C4-2B (cell line): ENCODE data around the gene CLTCL1.

Experiments
- H3K27ac ChIP-seq: fragments of 450-650 bp; 2 replicates; pipeline ENCODE4 v1.5.1; 2017
- ZFX ChIP-seq: fragments of 450-650 bp; IDR thresholded peaks from 2 replicates; pipeline ENCODE4 v1.6.1; 2017
- TF ChIP-seq, protein P1 (sequence below): fragments of 450-650 bp; conservative IDR thresholded peaks from 2 replicates; pipeline ENCODE4 v1.5.1; 2017; ENCODE audit warnings: mild to moderate bottlenecking

Gene CLTCL1

DNA sequence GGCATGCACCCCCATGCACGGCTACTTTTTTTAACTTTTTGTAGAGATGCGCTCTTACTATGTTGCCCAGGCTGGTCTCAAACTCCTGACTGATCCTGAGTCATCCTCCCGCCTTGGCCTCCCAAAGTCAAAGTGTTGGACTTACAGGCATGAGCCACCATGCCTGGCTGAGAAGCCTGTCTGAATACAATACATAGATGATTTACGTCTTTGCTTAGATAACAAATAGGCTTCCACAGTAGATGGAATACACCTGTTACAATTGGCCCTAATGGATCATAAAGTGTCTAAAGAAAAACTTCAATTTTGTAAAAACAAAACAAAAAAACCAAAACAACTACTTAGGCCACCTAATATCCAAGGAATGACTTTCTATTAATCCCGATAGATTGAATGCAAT is 13.0 kb upstream of the CLTCL1 start:
- TF ChIP-seq, protein P1, sequence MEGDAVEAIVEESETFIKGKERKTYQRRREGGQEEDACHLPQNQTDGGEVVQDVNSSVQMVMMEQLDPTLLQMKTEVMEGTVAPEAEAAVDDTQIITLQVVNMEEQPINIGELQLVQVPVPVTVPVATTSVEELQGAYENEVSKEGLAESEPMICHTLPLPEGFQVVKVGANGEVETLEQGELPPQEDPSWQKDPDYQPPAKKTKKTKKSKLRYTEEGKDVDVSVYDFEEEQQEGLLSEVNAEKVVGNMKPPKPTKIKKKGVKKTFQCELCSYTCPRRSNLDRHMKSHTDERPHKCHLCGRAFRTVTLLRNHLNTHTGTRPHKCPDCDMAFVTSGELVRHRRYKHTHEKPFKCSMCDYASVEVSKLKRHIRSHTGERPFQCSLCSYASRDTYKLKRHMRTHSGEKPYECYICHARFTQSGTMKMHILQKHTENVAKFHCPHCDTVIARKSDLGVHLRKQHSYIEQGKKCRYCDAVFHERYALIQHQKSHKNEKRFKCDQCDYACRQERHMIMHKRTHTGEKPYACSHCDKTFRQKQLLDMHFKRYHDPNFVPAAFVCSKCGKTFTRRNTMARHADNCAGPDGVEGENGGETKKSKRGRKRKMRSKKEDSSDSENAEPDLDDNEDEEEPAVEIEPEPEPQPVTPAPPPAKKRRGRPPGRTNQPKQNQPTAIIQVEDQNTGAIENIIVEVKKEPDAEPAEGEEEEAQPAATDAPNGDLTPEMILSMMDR: no peak
- TF ChIP-seq ZFX: no peak
- H3K27ac ChIP-seq: no peak overlapping the region

DNA sequence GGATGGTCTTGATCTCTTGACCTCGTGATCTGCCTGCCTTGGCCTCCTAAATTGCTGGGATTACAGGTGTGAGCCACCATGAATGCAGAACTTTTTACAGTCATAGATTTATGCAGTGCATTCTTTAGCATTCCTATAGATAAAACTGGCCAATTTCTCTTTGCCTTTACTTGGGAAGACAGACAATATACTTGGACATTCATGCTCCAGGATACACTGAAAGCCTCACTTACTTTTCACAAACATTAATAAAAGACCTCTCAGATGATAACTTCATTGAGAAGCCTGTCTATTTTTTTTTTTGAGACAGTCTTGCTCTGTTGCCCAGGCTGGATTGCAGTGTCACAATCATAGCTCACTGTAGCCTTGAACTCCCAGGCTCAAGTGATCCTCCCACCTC is 12.3 kb upstream of the CLTCL1 start:
- H3K27ac ChIP-seq: no peak overlapping the region
- no peak for TF ChIP-seq ZFX
- TF ChIP-seq, protein P1: no peak

DNA sequence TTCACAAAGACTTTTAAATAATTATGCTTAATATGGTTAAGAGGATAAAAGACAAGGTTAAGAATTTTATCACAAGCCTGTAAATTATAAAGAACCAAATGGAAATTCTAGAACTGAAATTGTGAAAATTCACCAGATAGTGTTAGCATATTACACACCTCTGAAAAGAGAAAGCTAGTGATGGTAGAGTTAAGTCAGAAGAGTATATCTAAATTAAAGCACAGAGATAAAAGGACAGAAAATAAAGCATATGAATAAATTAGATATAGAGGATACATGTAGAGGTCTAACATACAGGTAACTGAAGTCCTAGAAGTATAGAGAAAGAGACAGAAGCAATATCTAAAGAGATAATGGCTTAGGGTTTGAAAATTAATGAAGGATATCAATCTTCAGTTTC is 4.2 kb upstream of the CLTCL1 start:
- TF ChIP-seq, protein P1: no peak
- TF ChIP-seq ZFX: no peak

DNA sequence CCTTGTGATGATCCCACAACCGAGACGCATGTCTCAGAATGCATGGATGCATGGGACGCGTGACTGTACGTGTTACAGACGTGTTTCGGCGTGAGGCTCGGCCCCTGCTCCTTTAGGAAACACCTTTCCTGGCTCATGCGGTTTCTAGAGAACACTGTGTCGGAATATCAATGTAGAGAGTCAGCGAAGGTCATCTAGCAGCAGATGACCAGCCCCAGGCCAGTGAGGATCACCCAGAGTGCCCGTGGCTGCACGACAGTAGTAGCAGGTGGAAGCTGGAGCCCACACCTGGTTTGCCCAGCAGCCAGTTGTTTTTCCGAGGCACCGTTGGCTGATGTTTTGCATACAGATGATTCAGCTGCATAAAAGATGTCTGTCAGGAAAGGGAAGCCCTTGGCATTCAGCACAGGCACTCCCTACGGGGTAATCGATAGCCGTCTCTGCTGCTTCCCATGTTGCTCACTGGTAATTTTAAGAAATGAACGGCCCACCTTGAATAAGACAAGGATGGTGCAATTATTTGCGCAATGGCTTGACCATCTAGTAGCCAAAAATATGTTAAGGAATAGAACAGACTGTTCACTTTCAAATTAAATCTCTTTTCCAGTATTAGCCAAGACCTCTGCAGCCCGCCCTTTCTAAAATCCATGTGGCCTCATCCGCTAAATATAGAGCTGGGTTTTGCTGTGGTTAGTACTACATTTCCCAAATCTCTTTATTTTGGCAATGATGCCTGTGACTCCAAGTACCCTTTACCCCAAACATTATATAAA is 1.1 kb upstream of the CLTCL1 start:
- TF ChIP-seq, protein P1: no peak
- no peak for TF ChIP-seq ZFX
- H3K27ac ChIP-seq: peak overlapping the region; percentile 69

More for the DNA sequence above, 4.2 kb upstream of the CLTCL1 start:
- H3K27ac ChIP-seq: no peak overlapping the region

DNA sequence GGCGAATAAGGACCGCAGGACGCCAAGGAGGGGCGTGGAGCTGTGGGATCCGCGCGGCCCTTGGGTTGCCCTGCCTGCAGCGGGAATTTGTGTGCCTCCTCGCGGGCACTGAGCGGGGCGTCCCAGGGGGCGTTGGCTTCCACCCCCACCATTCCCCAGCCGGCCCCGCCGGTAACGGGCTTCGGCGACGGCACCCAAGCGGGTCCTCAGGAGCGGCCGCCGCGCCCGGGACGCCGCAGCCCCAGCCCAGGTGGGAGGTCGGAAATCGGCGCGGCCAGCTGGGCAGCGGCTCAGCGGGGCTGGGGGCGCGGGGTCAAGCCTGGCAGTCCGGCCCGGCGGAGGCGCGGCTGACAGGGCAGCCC is 320 bp downstream of the CLTCL1 start:
- peak overlapping the region; percentile 69 for H3K27ac ChIP-seq
- no peak for TF ChIP-seq ZFX
- TF ChIP-seq, protein P1: no peak

DNA sequence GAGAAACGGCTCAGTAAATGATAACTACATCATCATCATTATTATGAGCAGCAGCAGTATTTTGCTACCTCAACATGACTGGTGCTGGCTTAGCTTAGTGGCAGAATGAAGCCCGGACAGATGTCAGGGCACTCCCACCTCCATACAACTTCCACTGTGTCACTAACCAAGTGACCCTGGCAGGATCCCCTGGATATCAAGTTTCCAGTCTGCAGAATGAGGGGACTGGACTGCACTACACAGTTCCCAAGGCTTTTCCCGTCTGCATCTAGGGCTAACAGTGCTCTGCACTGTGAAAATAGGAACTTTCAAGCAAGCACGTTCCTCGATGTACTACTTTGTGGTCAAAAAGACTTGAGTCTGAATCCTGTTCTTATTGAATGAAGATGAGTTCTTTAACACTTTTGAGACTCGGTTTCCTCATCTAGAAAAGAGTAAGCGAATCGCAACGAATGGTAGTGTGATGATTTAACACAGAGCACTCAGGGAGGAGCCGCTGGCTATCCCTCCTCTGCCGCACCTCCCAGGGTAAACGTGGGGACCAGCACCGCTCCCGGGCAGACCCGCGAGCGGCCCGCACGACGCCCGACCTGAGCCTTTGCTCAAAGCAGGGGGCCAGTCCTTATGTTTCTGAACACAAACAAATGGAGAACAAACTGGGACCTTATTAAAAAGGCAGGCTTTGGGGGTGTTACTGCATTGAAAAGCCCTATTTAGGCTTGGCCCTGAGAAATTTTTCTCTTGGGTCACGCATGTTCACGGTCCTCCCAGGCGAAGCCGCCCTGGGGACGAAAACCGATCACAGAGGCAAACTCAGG is 910 bp downstream of the CLTCL1 start:
- TF ChIP-seq ZFX: no peak
- TF ChIP-seq, protein P1: no peak
- peak overlapping the region; percentile 69 for H3K27ac ChIP-seq

DNA sequence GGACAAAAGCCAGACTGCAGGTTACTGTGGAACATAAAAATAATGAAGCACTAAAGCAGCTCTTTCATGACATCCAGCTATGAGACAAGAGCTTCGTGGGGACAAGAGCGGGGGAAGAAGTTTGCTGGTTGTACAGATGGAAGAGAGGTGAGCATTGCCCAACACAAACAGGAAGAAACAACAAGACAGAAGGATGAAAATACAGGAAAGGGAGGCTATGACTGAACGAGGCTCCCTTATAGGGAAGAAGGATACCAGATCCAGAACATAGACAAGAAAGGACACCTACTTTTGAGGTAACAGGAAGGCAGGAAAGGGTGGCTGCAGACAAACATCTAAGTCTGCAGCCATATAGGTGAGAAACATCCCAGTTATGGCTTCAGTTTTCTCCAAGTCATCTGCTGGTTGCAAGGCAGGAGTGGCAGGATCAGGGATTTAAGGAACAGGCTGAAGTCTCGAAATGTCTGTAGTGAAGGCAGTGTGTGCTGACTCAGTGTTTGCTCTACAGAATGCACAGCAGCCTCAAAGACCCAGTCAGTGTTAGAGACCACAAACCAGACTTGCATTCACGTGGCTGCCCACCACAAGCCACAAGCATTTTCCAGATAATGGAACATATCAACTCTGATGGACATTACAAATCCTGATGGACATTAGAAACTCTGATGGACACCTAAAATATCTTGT is 1.9 kb downstream of the CLTCL1 start:
- TF ChIP-seq, protein P1: no peak
- TF ChIP-seq ZFX: no peak
- H3K27ac ChIP-seq: no peak overlapping the region
